B cell (primary cell): ENCODE data around the gene TCTN3. TPM values are rescaled to one million over a fixed set of nuclear protein-coding genes. Genes with fewer than 3 reads are reported as not detected.

Experiments
- ATAC-seq: fragments of 200-7000 bp; cut with Tn5 transposase; one replicate; pipeline ENCODE4 v1.10.0; 2021; ENCODE audit warnings: low read depth, mild to moderate bottlenecking, moderate number of reproducible peaks, moderate library complexity
- CTCF ChIA-PET: fragments of 350-600 bp; sonication (Branson Sonifier 250); formaldehyde crosslinking; loops from one replicate; lab custom pipeline; 2021; ENCODE audit warnings: antibody characterized with exemption, inconsistent platforms; lab: Charles Lee
- POLR2A ChIA-PET: fragments of 350-600 bp; sonication (Branson Sonifier 250); formaldehyde crosslinking; loops from one replicate; lab custom pipeline; 2021; ENCODE audit warnings: antibody characterized with exemption; lab: Charles Lee
- DNase-seq: peaks from one replicate; pipeline ENCODE4 v3.0.0; 2013
- H2AFZ ChIP-seq: 2 replicates; pipeline ENCODE4 v1.6.1; 2012; ENCODE audit warnings: mild to moderate bottlenecking, low read depth, low read length; ENCODE audit not compliant: insufficient read depth, poor library complexity, severe bottlenecking
- H3K27ac ChIP-seq, 2 donors: 1 replicate in 1 of 2; 2 replicates in 1 of 2; pipeline ENCODE4 v1.5.1; 2012 to 2013; ENCODE audit warnings: low read length in 2 of 2, mild to moderate bottlenecking in 2 of 2, moderate library complexity in 1 of 2
- H3K27me3 ChIP-seq, 4 experiments: fragments of 200-600 bp in 1 of 4; sonication (generic) in 1 of 4; replicated peaks in 1 of 4; 1 replicate in 2 of 4; 2 replicates in 2 of 4; pipeline versions ENCODE4 v1.6.1 to v1.7.0; 2013 to 2016; ENCODE audit warnings: low read length in 3 of 4, mild to moderate bottlenecking in 2 of 4, mixed read lengths in 1 of 4, moderate library complexity in 1 of 4; ENCODE audit not compliant: insufficient read depth in 4 of 4, control insufficient read depth in 3 of 4; ENCODE audit errors: control extremely low read depth in 1 of 4
- H3K36me3 ChIP-seq, 2 experiments: replicated peaks in 1 of 2; 1 replicate in 1 of 2; 2 replicates in 1 of 2; pipeline versions ENCODE4 v1.6.1 to v1.7.1; 2013; ENCODE audit warnings: low read length in 1 of 2; ENCODE audit not compliant: insufficient read depth in 2 of 2, control insufficient read depth in 1 of 2; ENCODE audit errors: control extremely low read depth in 1 of 2, extremely low read depth in 1 of 2
- H3K4me1 ChIP-seq, 2 donors: fragments of 200-600 bp in 1 of 2; sonication (generic) in 1 of 2; 1 replicate in 1 of 2; 2 replicates in 1 of 2; pipeline versions ENCODE4 v1.5.1 to v1.6.1; 2013 to 2017; ENCODE audit warnings: low read length in 2 of 2; ENCODE audit not compliant: control insufficient read depth in 2 of 2, insufficient read depth in 2 of 2
- H3K4me2 ChIP-seq: replicated peaks from 2 replicates; pipeline ENCODE3; 2012; ENCODE audit warnings: mild to moderate bottlenecking, low read depth, low read length; ENCODE audit not compliant: poor library complexity, severe bottlenecking
- H3K4me3 ChIP-seq, 5 experiments: fragments of 200-600 bp in 1 of 5; sonication (generic) in 1 of 5; 1 replicate in 3 of 5; 2 replicates in 2 of 5; pipeline versions ENCODE4 v1.5.1 to v1.7.0; 2011 to 2016; ENCODE audit warnings: low read length in 4 of 5, mild to moderate bottlenecking in 4 of 5, low read depth in 2 of 5, control low read depth in 1 of 5, moderate library complexity in 1 of 5; ENCODE audit not compliant: insufficient read depth in 1 of 5; ENCODE audit errors: control extremely low read depth in 1 of 5, extremely low read depth in 1 of 5
- H3K79me2 ChIP-seq: fragments of 200-600 bp; sonication (generic); one replicate; pipeline ENCODE4 v1.6.0; 2016; ENCODE audit warnings: low read length; ENCODE audit not compliant: control insufficient read depth, insufficient read depth
- H3K9ac ChIP-seq: fragments of 200-600 bp; sonication (generic); 2 replicates; pipeline ENCODE4 v1.6.1; 2017; ENCODE audit warnings: mild to moderate bottlenecking, low read length, moderate library complexity
- H3K9me3 ChIP-seq, 3 donors: one replicate each; pipeline versions ENCODE4 v1.6.1 to v1.7.1; 2013; ENCODE audit warnings: low read length in 2 of 3; ENCODE audit not compliant: control insufficient read depth in 2 of 3, insufficient read depth in 1 of 3; ENCODE audit errors: control extremely low read depth in 1 of 3
- H4K20me1 ChIP-seq: 2 replicates; pipeline ENCODE4 v1.6.0; 2012; ENCODE audit warnings: mild to moderate bottlenecking, low read length; ENCODE audit not compliant: insufficient read depth, control insufficient read depth, poor library complexity, severe bottlenecking
- H3K27ac Mint-ChIP-seq: one replicate; pipeline ENCODE4 v1.8.0; 2021; ENCODE audit warnings: mixed read lengths
- H3K27me3 Mint-ChIP-seq: one replicate; pipeline ENCODE4 v1.8.0; 2021; ENCODE audit warnings: mixed read lengths
- H3K4me1 Mint-ChIP-seq: one replicate; pipeline ENCODE4 v1.8.0; 2021; ENCODE audit warnings: mixed read lengths
- H3K4me3 Mint-ChIP-seq: one replicate; pipeline ENCODE4 v1.8.0; 2021; ENCODE audit warnings: mixed read lengths
- H3K9me3 Mint-ChIP-seq: one replicate; pipeline ENCODE4 v1.8.0; 2022; ENCODE audit warnings: mixed read lengths; ENCODE audit not compliant: insufficient read depth
- EZH2 ChIP-seq: IDR thresholded peaks from 2 replicates; pipeline ENCODE4 v1.6.1; 2012; ENCODE audit warnings: borderline replicate concordance, low read depth, mild to moderate bottlenecking, moderate library complexity, low read length; ENCODE audit not compliant: insufficient read depth, poor library complexity, severe bottlenecking
- WGBS: methylation state at CpG from one replicate; pipeline ENCODE4 v1.1.5; 2013; ENCODE audit warnings: missing lambda C conversion rate; ENCODE audit not compliant: insufficient coverage; 5-methylcytosine and 5-hydroxymethylcytosine counted together
- intact Hi-C: fragments of 100-400 bp; cut with micrococcal nuclease; formaldehyde crosslinking; loops from one replicate; pipeline ENCODE4 v1.10.0; 2022
- polyA plus RNA-seq: library from polyadenylated mRNA; depleted of rRNA; stranded (reverse); fragments of >200 nt; gene quantifications from 2 replicates; pipeline ENCODE4 v1.2.3, GENCODE V29; 2012
- total RNA-seq, 2 donors: library from RNA; stranded (reverse); fragments of 120-200 nt in 1 of 2; gene quantifications; 1 replicate in 1 of 2; 2 replicates in 1 of 2; pipeline versions ENCODE4 v1.2.3 to v1.2.4, GENCODE V29; 2013 to 2022
- TF ChIP-seq, protein P1 (sequence below): fragments of 200-600 bp; IDR thresholded peaks from one replicate; pipeline ENCODE4 v1.8.0; 2022; ENCODE audit warnings: antibody characterized with exemption, mild to moderate bottlenecking

TCTN3 gene
- total and polyA plus RNA-seq, 2 donors (not counting 1 experiment from before 2014, with no cell fraction given): 16.9 to 34.1 TPM

DNA sequence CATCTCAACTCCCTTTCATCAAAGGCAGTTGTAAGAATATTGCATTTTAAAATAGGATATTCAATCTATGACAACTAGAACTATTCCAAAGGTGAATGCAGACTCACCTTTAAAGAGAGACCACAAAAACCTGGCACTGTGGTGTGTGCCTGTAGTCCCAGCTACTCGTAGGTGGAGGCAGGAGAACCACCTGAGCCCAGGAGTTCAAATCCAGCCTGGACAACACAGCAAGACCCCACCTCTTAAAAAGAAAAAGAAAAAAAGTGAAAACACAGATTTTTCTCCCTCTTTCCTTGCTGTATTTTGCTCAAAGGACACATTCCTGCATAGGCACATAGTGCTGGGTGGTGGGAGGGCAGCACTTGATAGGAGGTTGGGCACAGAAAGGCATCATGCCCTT is 36.5 kb downstream of the TCTN3 start:
- no peak overlapping the region for H3K27ac ChIP-seq
- peaks cover 14% of the 10 kb centered on the region for H3K79me2 ChIP-seq
- H3K9me3 ChIP-seq: no peaks in the 10 kb centered on the region
- peak overlapping the region; percentile 85 for H3K4me2 ChIP-seq
- Mint-ChIP-seq H3K27ac (peak overlapping the region; percentile 93), H3K4me3 (peak overlapping the region; percentile 98), H3K4me1 (peaks cover 27% of the 10 kb centered on the region), H3K9me3 (no peaks in the 10 kb centered on the region), H3K27me3 (no peaks in the 10 kb centered on the region)
- H3K9ac ChIP-seq: peak overlapping the region; percentile 71
- intact Hi-C loops: loop anchor here (10.0 kb wide), 1 partner anchor 928 kb away; the partner anchor contains the start of gene TM9SF3
- POLR2A ChIA-PET: no interaction called here
- 100% methylated on average over 1 of the region's 1 CpG for WGBS
- no peaks in the 10 kb centered on the region for H3K27me3 ChIP-seq
- H3K36me3 ChIP-seq: no peaks in the 10 kb centered on the region
- ATAC-seq (no peak), DNase-seq (no peak)
- peak overlapping the region in 3 of 5 experiments; percentile 62 to 74 (median 64) for H3K4me3 ChIP-seq
- CTCF ChIA-PET: interaction anchor here (1.5 to 2.1 kb wide), 2 partner anchors 185 to 208 kb away, joined by 5 to 8 read pairs; no protein-coding TSS in a partner anchor
- peak overlapping the region; percentile 79 for H2AFZ ChIP-seq
- TF ChIP-seq, protein P1, sequence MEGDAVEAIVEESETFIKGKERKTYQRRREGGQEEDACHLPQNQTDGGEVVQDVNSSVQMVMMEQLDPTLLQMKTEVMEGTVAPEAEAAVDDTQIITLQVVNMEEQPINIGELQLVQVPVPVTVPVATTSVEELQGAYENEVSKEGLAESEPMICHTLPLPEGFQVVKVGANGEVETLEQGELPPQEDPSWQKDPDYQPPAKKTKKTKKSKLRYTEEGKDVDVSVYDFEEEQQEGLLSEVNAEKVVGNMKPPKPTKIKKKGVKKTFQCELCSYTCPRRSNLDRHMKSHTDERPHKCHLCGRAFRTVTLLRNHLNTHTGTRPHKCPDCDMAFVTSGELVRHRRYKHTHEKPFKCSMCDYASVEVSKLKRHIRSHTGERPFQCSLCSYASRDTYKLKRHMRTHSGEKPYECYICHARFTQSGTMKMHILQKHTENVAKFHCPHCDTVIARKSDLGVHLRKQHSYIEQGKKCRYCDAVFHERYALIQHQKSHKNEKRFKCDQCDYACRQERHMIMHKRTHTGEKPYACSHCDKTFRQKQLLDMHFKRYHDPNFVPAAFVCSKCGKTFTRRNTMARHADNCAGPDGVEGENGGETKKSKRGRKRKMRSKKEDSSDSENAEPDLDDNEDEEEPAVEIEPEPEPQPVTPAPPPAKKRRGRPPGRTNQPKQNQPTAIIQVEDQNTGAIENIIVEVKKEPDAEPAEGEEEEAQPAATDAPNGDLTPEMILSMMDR: no peak
- TF ChIP-seq EZH2: no peak
- H4K20me1 ChIP-seq: no peaks in the 10 kb centered on the region
- H3K4me1 ChIP-seq: peaks cover 7 to 13% of the 10 kb centered on the region in 2 donors
